GM15510 (cell line): ENCODE data around the gene ZBTB49.

Source experiments
- POLR2A ChIP-seq: IDR thresholded peaks from 3 replicates; pipeline ENCODE4 v1.6.1; 2011; ENCODE audit warnings: borderline replicate concordance; ENCODE audit not compliant: insufficient read length; ENCODE audit errors: extremely low read depth

Gene ZBTB49

GRCh38 chr4:4270529-4270928 is 19.5 kb upstream of the ZBTB49 start:
- no peak for TF ChIP-seq POLR2A

GRCh38 chr4:4271912-4272311 is 18.1 kb upstream of the ZBTB49 start:
- TF ChIP-seq POLR2A = no peak

- no peak for TF ChIP-seq POLR2A
Observed at GRCh38 chr4:4274226-4274625, 15.8 kb upstream of the ZBTB49 start.

- TF ChIP-seq POLR2A = no peak
Observed at GRCh38 chr4:4277531-4277930, 12.5 kb upstream of the ZBTB49 start.

GRCh38 chr4:4281787-4282186 is 8.3 kb upstream of the ZBTB49 start:
- no peak for TF ChIP-seq POLR2A

- TF ChIP-seq POLR2A = no peak
Observed at GRCh38 chr4:4284827-4285618, 5.0 kb upstream of the ZBTB49 start.

- no peak for TF ChIP-seq POLR2A
Observed at GRCh38 chr4:4288098-4288497, 2.0 kb upstream of the ZBTB49 start.

GRCh38 chr4:4289055-4289454 is 996 bp upstream of the ZBTB49 start:
- TF ChIP-seq POLR2A = no peak

- no peak for TF ChIP-seq POLR2A
Observed at GRCh38 chr4:4289597-4289940, 482 bp upstream of the ZBTB49 start.

GRCh38 chr4:4293279-4293678 is 3.2 kb downstream of the ZBTB49 start:
- no peak for TF ChIP-seq POLR2A

- no peak for TF ChIP-seq POLR2A
Observed at GRCh38 chr4:4296283-4296846, 6.3 kb downstream of the ZBTB49 start.

- no peak for TF ChIP-seq POLR2A
Observed at GRCh38 chr4:4299006-4299405, 9.0 kb downstream of the ZBTB49 start.

GRCh38 chr4:4302001-4302400 is 11.9 kb downstream of the ZBTB49 start:
- no peak for TF ChIP-seq POLR2A

GRCh38 chr4:4302416-4302815 is 12.4 kb downstream of the ZBTB49 start:
- no peak for TF ChIP-seq POLR2A

- no peak for TF ChIP-seq POLR2A
Observed at GRCh38 chr4:4306920-4307319, 16.9 kb downstream of the ZBTB49 start.

GRCh38 chr4:4308800-4309441 is 18.9 kb downstream of the ZBTB49 start:
- no peak for TF ChIP-seq POLR2A

- TF ChIP-seq POLR2A = no peak
Observed at GRCh38 chr4:4311193-4311592, 21.1 kb downstream of the ZBTB49 start.

GRCh38 chr4:4315461-4316149 is 25.6 kb downstream of the ZBTB49 start:
- no peak for TF ChIP-seq POLR2A
